Urinary bladder (tissue), 4 donors: ENCODE measurements around the gene UCKL1. TPM values are rescaled to one million over a fixed set of nuclear protein-coding genes. Genes with fewer than 3 reads are reported as not detected.
A peak's percentile ranks its signal among the peaks of the same experiment; 100 is the strongest.
"Not testable (repeated sequence)": the region's sequence is repeated elsewhere in the genome, so short reads cannot be mapped to it uniquely, and the experiment has no call there.

Source experiments
- DNase-seq: peaks from one replicate; pipeline ENCODE4 v3.0.0-alpha.2; 2015; ENCODE audit errors: extremely low spot score
- H3K27ac ChIP-seq: one replicate; pipeline ENCODE4 v1.5.1; 2013; ENCODE audit warnings: low read depth, mild to moderate bottlenecking, moderate library complexity
- H3K36me3 ChIP-seq: one replicate; pipeline ENCODE4 v1.6.1; 2013; ENCODE audit warnings: mild to moderate bottlenecking, moderate library complexity; ENCODE audit not compliant: insufficient read depth
- H3K4me1 ChIP-seq: one replicate; pipeline ENCODE4 v1.6.1; 2013; ENCODE audit warnings: mild to moderate bottlenecking, moderate library complexity; ENCODE audit not compliant: insufficient read depth
- H3K4me3 ChIP-seq: one replicate; pipeline ENCODE4 v1.5.1; 2013; ENCODE audit warnings: low read depth, low read length
- WGBS: extraction: QIAGEN DNeasy Blood & Tissue Kit; methylation state at CpG from one replicate; pipeline ENCODE4 v1.1.7; 2013; 5-methylcytosine and 5-hydroxymethylcytosine counted together
- polyA plus RNA-seq: library from polyadenylated mRNA; stranded (reverse); fragments of 200-250 nt; gene quantifications from one replicate; pipeline ENCODE4 v1.2.3, GENCODE V29; 2013
- total RNA-seq: library from RNA; depleted of rRNA; stranded (reverse); fragments of >200 nt; gene quantifications from one replicate; pipeline ENCODE4 v1.2.3, GENCODE V29; 2014
- donor health status: healthy with polysubstance abuse.
- donor health status: healthy.

Gene UCKL1
- total and polyA plus RNA-seq, 2 donors, result 20.1 to 41.2 TPM

DNA sequence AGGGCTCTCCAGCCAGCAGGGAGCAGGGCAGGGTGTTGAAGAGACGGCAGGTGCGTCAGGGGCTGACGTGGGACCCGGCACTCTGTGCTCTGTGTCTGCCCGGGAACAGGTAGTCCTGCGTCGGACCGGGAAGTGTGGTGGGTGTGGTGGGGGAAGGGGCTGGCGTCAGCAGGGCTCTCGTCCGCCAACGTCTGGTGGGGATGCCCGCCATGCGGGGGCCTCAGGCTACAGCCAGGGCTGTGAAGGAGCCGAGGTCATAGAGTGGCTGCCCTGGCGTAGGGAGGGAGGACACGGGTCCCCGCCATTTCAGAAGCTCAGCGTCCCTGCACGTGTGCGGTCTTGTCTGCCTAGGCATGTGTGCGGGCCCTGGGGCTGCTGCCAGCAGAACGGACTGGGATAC, 36.0 kb downstream of the UCKL1 start:
- no peak for DNase-seq
- 96% methylated on average over 23 of the region's 23 CpGs for WGBS
- peaks cover 3% of the 10 kb centered on the region for H3K36me3 ChIP-seq
- H3K4me1 ChIP-seq, result no peaks in the 10 kb centered on the region
- H3K27ac ChIP-seq, result no peak overlapping the region
- H3K4me3 ChIP-seq, result no peak overlapping the region

DNA sequence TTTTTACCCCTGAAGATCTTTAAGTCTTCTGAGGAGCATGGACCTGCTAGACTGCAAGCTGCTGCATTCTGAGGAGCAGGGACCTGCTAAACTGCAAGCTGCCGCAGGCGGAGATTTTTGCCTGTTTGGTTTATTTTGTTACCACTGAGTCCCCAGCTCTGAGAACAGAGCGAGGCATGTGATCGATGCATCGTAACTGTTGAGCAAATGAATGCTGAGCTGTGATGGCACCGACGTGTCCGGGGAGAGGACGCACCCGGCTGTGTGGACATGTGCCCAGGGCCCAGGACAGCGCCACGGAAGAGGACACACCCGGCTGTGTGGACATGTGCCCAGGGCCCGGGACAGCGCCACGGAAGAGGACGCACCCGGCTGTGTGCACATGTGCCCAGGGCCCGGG, 37.1 kb downstream of the UCKL1 start:
- Histone ChIP-seq H3K4me1 (no peaks in the 10 kb centered on the region), H3K4me3 (no peak overlapping the region), H3K27ac (no peak overlapping the region), H3K36me3 (peaks cover 3% of the 10 kb centered on the region)
- 92% methylated on average over 19 of the region's 19 CpGs for WGBS
- no peak for DNase-seq

DNA sequence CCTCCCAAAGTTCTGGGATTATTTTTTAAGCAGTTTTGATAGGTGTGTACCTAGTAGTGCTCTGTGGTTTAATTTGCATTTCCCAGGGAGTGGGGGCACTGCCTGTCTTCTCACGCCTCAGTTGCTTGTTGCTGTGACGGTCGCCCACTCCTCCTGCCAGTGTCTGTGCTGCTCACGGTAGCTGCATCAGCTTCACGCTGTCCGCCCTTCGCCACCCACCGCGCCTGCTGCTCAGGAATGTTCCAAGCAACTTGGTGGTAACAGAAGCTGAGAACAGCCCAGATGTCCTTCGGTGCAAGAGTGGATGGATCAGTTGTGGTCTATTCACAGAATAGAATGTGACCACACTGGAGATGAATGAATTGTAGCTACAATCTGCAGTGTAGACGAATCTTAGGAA, 38.4 kb downstream of the UCKL1 start:
- Histone ChIP-seq H3K36me3 (peaks cover 3% of the 10 kb centered on the region), H3K4me1 (no peaks in the 10 kb centered on the region), H3K27ac (no peak overlapping the region), H3K4me3 (no peak overlapping the region)
- DNase-seq, result no peak
- 94% methylated on average over 11 of the region's 11 CpGs for WGBS

DNA sequence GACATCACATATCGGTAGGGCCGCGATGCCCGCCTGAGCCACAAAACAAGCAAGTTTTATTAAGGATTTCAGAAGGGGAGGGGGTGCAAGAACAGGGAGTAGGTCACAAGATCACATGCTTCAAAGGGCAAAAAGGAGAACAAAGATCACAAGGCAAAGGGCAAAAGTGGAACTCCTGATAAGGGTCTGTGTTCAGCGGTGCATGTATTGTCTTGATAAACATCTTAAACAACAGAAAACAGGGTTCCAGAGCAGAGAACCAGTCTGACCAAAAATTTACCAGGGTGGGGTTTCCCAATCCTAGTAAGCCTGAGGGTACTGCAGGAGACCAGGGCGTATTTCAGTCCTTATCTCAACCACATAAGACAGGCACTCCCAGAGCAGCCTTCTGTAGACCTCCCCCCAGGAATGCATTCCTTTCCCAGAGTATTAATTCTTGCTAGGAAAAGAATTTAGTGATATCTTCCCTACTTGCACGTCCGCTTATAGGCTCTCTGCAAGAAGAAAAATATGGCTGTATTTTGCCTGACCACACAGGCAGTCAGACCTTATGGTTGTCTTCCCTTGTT, 39.8 kb downstream of the UCKL1 start:
- 91% methylated on average over 8 of the region's 8 CpGs for WGBS
- not testable (repeated sequence) for DNase-seq, H3K36me3 ChIP-seq, H3K27ac ChIP-seq, H3K4me3 ChIP-seq, H3K4me1 ChIP-seq

DNA sequence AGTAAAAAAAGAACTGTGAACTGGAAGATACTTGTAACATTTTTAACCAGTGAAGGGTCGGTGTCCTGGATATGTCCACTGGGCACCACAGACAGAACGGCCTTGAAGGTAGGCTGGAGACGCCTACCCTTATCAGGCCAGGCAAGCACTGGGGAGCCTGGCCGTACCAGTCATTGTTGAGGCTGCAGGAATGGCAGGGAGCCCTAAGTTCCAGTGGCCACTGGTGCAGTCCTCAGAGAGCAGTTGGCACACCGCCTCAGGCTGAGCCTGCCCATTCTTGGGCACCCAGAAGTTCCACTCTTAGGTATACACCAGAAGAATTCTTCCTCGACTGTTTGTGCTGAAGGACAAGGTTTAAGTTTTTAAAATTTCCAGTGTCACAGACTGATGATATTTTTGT, 40.7 kb downstream of the UCKL1 start:
- no peak overlapping the region for H3K27ac ChIP-seq
- H3K36me3 ChIP-seq, result peaks cover 3% of the 10 kb centered on the region
- H3K4me3 ChIP-seq, result no peak overlapping the region
- WGBS, result 94% methylated on average over 6 of the region's 6 CpGs
- no peaks in the 10 kb centered on the region for H3K4me1 ChIP-seq
- no peak for DNase-seq

DNA sequence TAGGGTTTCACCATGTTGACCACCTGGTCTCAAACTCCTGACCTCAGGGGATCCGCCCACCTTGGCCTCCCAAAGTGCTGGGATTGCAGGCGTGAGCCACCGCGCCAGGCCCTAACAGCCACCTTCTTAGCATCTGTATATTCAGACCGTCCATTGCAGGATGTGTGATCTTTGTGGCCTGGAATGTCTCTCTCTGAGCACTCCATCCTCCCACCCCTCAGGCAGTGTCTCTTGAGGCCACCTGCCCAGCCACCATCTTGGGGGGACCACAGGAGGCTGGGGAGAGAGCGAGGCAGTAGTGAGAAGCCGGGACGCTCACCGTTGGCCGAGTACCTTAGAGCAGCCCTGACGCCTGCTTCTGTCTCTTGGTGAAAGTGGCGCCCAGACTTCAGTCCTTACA, 42.4 kb downstream of the UCKL1 start:
- 94% methylated on average over 12 of the region's 12 CpGs for WGBS
- Histone ChIP-seq H3K4me1 (no peaks in the 10 kb centered on the region), H3K36me3 (no peaks in the 10 kb centered on the region), H3K27ac (no peak overlapping the region), H3K4me3 (no peak overlapping the region)
- no peak for DNase-seq

DNA sequence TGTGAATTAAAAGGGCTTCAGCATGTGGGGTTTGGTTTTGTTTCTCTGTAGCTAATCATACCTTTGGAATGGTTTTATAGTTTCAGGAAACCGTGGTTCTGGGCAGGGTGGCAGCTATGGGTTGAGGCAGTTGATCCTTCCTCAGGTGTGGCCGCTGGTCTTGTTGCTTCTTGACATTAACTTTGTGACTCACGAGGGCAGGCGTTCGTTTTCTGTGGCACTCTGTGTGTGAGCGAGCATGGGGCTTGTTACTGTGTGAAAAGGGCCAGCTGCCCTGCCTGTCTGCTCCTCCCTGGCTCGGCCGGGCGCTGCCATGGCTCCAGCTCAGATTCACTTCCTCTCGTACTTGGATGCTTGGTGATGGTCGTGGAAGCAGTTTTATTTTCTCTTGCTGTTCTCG, 45.0 kb downstream of the UCKL1 start:
- Histone ChIP-seq H3K4me3 (no peak overlapping the region), H3K4me1 (no peaks in the 10 kb centered on the region), H3K36me3 (no peaks in the 10 kb centered on the region), H3K27ac (no peak overlapping the region)
- 44% methylated on average over 12 of the region's 12 CpGs for WGBS
- no peak for DNase-seq

DNA sequence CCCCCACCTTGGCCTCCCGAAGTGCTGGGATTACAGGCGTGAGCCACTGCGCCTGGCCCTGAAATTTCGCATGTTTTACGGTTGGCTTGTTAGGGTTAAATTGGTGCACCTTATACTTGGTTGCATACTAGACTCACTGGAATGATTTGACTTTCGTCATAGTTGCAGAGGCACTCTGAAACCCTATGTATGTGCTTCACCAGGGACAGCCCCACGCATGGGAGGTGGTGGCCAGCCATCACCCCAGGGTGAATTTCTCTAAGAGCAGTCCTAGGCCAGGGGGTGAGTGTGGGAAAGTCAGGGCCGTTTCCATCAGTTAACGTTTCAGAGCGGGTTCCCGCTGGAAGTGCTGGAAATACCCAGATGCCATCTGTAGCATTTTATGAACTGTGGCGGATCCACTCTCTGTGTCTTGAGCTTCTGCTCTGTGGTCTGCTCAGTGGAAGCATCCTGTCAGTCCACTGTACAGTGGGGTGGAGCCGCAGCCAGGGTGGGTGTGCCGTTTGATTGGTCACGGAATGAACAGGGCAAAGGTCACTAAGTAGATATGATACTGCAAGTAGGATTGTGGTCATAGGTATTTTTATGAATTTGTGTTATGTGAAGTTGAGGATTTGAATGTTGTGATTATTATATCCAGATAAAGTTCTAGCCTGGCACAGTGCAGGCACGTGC, 48.1 kb downstream of the UCKL1 start:
- H3K36me3 ChIP-seq, result no peaks in the 10 kb centered on the region
- H3K27ac ChIP-seq, result no peak overlapping the region
- DNase-seq, result no peak
- no peaks in the 10 kb centered on the region for H3K4me1 ChIP-seq
- WGBS, result 71% methylated on average over 16 of the region's 16 CpGs
- no peak overlapping the region for H3K4me3 ChIP-seq

DNA sequence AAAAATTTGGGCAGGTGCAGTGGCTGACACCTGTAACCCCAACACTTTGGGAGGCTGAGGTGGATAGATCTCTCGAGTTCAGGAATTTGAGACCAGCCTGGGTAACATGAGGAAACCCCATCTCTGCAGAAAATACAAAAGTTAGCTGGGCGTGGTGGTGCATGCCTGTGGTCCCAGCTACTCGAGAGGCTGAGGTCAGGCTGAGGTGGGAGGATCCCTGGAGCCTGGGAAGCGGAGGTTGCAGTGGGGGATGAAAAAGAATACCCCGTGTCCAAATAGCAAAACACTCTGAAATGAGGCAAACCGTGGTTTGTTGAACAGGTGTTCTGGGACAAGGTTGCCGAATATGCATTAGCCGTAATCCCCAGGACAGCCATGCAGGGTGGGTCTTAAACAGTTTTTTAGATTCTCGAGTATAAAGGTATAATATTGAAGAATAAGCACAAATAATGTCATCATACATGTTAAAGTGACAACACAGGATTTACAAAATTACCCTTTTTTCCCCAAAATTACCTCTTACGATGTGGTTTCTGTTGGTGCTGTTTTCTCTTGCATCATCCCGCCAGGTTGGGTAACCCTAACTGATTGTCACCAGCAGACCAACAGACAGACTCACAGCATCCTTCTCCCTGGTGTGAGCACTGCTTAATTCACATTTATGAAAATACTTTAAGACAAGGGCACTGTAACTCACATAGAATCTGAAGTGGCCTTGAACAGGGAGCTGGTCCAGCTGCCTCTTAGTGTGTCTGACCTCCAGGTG, 52.2 kb downstream of the UCKL1 start:
- Histone ChIP-seq H3K4me1 (no peaks in the 10 kb centered on the region), H3K27ac (no peak overlapping the region), H3K4me3 (no peak overlapping the region), H3K36me3 (no peaks in the 10 kb centered on the region)
- DNase-seq, result no peak
- WGBS, result 90% methylated on average over 11 of the region's 11 CpGs

DNA sequence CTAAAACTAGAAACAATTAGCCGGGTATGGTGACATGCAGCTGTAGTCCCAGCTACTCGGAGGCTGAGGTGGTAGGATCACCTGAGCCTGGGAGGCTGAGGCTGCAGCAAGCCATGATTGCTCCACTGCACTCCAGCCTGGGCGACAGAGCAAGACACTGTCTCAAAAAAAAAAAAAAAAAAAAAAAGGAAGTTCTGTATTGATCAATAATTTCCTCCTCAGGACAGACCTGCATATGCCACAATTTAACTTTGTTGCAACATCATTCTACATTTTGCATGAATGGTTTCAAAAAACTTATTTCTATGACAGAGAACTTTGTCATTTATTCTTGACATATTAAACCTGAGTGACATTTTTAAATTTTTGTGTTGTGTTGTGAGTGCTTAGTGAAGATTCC, 55.8 kb downstream of the UCKL1 start:
- WGBS, result 79% methylated on average over 3 of the region's 3 CpGs
- no peak for DNase-seq
- Histone ChIP-seq H3K36me3 (no peaks in the 10 kb centered on the region), H3K27ac (no peak overlapping the region), H3K4me3 (no peak overlapping the region), H3K4me1 (peaks cover 3% of the 10 kb centered on the region)

DNA sequence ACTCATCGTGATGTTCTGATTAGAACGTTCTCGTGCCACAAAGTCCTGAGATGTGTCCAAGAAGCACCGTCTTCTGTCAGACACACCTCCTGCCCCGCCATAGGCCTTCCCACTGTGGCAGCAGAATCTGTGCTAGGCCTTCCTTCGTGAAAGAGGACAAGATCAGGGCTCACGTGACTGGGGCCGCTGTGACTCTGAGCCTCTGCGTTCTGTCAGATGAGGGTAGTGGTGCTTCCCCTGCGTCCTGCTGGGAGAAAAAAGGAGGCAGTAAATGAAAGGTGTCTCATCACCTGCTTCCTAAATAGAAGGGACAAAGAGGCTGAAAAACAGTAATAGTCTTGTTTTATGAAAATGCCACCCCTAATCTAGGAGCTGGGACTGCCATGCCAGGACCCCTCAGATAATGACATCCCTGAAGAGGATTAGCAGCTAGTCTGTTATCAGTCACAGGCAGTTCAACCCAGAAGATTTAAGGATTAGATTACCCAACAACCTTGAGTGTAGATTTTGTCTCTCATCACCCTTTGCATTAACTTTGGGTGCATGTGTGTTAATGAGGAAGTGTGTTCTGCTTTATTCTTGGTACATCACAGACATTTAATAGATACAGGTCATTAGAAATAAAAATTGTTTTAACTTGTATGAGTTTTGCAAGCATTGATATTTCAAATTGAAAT, 57.2 kb downstream of the UCKL1 start:
- Histone ChIP-seq H3K4me1 (peaks cover 3% of the 10 kb centered on the region), H3K4me3 (no peak overlapping the region), H3K27ac (no peak overlapping the region), H3K36me3 (no peaks in the 10 kb centered on the region)
- DNase-seq, result no peak
- 74% methylated on average over 10 of the region's 10 CpGs for WGBS

DNA sequence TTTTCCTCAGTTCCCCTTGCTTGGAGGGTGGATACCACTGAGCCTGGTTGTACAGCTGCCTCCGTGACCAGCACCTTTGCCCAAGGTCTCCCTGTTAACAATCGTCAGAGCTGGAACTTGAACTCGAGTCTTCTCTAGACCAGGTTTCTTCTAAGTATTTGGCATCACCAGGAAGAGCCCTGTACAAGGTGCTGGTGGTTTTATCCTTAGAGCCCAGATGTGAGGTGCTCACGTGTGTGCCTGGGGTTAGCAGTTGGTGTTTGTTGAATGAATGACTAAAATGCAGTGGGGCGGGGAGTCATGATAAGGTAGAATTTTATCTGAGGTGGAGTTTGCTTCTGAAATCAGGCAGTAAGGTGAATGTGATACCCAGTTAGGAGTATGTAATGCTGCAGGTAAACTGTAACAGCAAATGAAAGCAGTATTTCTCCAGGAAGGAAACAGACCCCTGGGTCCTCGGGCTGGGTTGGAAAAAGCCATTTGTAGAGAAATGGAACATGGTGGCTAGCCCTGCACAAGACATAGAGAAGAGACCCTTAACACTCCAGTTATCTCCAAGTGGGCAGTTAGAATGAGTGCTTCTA, 58.1 kb downstream of the UCKL1 start:
- H3K27ac ChIP-seq, result no peak overlapping the region
- H3K4me3 ChIP-seq, result no peak overlapping the region
- no peaks in the 10 kb centered on the region for H3K36me3 ChIP-seq
- DNase-seq, result no peak
- H3K4me1 ChIP-seq, result peaks cover 3% of the 10 kb centered on the region
- WGBS, result 91% methylated on average over 6 of the region's 6 CpGs

DNA sequence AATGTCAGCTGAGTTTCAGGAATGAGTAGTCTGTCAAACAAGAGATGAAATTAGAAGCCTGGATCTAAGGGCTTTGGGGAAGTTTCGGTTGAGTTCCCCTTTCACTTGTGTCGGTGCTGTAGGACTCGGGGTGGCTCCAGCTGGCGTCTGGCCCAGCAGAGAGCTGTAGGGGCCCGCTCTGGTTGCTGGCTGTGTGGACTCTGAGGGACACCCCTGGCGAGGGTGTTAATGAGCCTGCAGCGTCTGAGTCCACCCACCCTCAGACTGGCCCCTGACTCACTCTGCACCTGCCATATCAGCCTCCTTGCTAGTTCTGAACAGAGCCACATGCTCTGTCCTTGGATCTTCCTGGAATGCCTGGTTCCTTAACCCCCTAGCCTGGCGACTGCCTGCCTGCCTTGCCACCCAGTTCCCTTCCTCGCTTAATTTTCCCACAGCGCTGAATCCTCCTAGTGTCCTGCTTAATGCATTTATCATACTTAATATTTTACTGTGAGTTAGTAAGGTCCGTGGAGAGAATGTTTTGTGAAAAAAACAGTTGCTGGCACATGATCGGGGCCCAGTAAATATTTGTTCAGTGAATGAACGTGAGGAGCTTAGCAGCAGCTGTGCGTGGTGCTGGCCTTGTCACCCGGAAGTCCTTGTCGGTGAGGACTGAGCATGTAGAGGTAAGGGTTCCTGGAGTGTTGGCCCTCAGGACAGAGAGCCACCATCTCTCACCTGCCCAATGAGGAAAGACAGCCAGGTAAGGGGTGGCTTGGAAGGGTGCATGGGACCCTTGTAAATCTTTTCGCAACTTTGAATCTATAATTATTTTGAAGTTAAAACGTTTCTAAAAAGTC, 59.7 kb downstream of the UCKL1 start:
- Histone ChIP-seq H3K4me1 (peaks cover 3% of the 10 kb centered on the region), H3K36me3 (no peaks in the 10 kb centered on the region), H3K4me3 (peak overlapping the region; percentile 97), H3K27ac (peak overlapping the region; percentile 81)
- WGBS, result 13% methylated on average over 18 of the region's 18 CpGs
- no peak for DNase-seq
